Mucosa of descending colon (tissue), 3 donors: ENCODE measurements around the gene SEC23IP. TPM values are rescaled to one million over a fixed set of nuclear protein-coding genes. Genes with fewer than 3 reads are reported as not detected.

Source experiments
- ATAC-seq: fragments of 200-7000 bp; cut with Tn5 transposase; one replicate; pipeline ENCODE4 v1.9.1; 2020; ENCODE audit warnings: mild to moderate bottlenecking, moderate library complexity
- DNase-seq, 3 donors: peaks; one replicate each; pipeline ENCODE4 v3.0.0-alpha.2; 2020
- H3K36me3 ChIP-seq: fragments of 200-600 bp; one replicate; pipeline ENCODE4 v1.8.0; 2021; ENCODE audit warnings: low read depth, mild to moderate bottlenecking
- H3K4me1 ChIP-seq: fragments of 200-600 bp; one replicate; pipeline ENCODE4 v1.8.0; 2021; ENCODE audit warnings: low read depth, mild to moderate bottlenecking
- H3K4me3 ChIP-seq: fragments of 200-600 bp; one replicate; pipeline ENCODE4 v1.8.0; 2021; ENCODE audit warnings: mild to moderate bottlenecking
- H3K9me3 ChIP-seq: fragments of 200-600 bp; one replicate; pipeline ENCODE4 v1.8.0; 2021; ENCODE audit warnings: mild to moderate bottlenecking
- CTCF ChIP-seq: fragments of 200-600 bp; IDR thresholded peaks from one replicate; pipeline ENCODE4 v1.8.0; 2022; ENCODE audit warnings: antibody characterized with exemption, mild to moderate bottlenecking
- intact Hi-C, 2 donors: fragments of 100-400 bp; cut with DNase I in 1 of 2; cut with micrococcal nuclease in 1 of 2; formaldehyde crosslinking; loops; one replicate each; pipeline versions ENCODE4 v1.11.0 to v1.11.1; 2022; cut with DNase I, micrococcal nuclease
- total RNA-seq, 3 donors: library from RNA; stranded (reverse); fragmentation: NEBNext Ultra II Directional in 2 of 3; extraction: Animal tissue kit (Norgen Biotek cat#: 25700) in 2 of 3; gene quantifications; one replicate each; pipeline versions ENCODE4 v1.2.1 to v1.2.4, GENCODE V29; 2021 to 2023
- donor health status: DM: no; HTN: no; CAD: no; lungs with moderate emphysema.
- donor health status: DM: no; HTN: no; CAD: no.
- donor health status: DM: no; HTN: yes; CAD: no.

SEC23IP gene
- total RNA-seq, 3 donors from 2014 or later = 50.9 to 67.7 (median 66.3) TPM

- no peak for TF ChIP-seq CTCF
Measured at GRCh38 chr10:119980956-119981750, 88.6 kb downstream of the SEC23IP start.

GRCh38 chr10:119981826-119982225 lies 89.3 kb downstream of the SEC23IP start:
- no peak for DNase-seq
- intact Hi-C loops = no loop called here

More at GRCh38 chr10:119980956-119981750, 88.6 kb downstream of the SEC23IP start:
- Histone ChIP-seq H3K9me3 (no peaks in the 10 kb centered on the region), H3K36me3 (no peaks in the 10 kb centered on the region), H3K4me1 (no peaks in the 10 kb centered on the region), H3K4me3 (no peak overlapping the region)
- intact Hi-C loops = no loop called here
- ATAC-seq (no peak), DNase-seq (no peak)

GRCh38 chr10:119988333-119988732 lies 95.8 kb downstream of the SEC23IP start:
- intact Hi-C loops = no loop called here
- no peak for ATAC-seq

More at GRCh38 chr10:119981826-119982225, 89.3 kb downstream of the SEC23IP start:
- ATAC-seq = no peak
- no peaks in the 10 kb centered on the region for H3K4me1 ChIP-seq
- no peak for TF ChIP-seq CTCF
- no peaks in the 10 kb centered on the region for H3K36me3 ChIP-seq
- no peak overlapping the region for H3K4me3 ChIP-seq
- no peaks in the 10 kb centered on the region for H3K9me3 ChIP-seq

GRCh38 chr10:119989966-119990365 lies 97.4 kb downstream of the SEC23IP start:
- Histone ChIP-seq H3K9me3 (no peaks in the 10 kb centered on the region), H3K4me3 (no peak overlapping the region), H3K4me1 (no peaks in the 10 kb centered on the region), H3K36me3 (no peaks in the 10 kb centered on the region)
- no peak for DNase-seq
- no peak for TF ChIP-seq CTCF
- intact Hi-C loops = no loop called here
- no peak for ATAC-seq

More at GRCh38 chr10:119988333-119988732, 95.8 kb downstream of the SEC23IP start:
- Histone ChIP-seq H3K4me3 (no peak overlapping the region), H3K9me3 (no peaks in the 10 kb centered on the region), H3K4me1 (no peaks in the 10 kb centered on the region), H3K36me3 (no peaks in the 10 kb centered on the region)
- TF ChIP-seq CTCF = no peak
- no peak for DNase-seq

- DNase-seq (no peak), ATAC-seq (no peak)
- TF ChIP-seq CTCF = no peak
- Histone ChIP-seq H3K9me3 (peaks cover 6% of the 10 kb centered on the region), H3K36me3 (no peaks in the 10 kb centered on the region), H3K4me1 (no peaks in the 10 kb centered on the region), H3K4me3 (no peak overlapping the region)
- intact Hi-C loops = no loop called here
Measured at GRCh38 chr10:119991066-119991465, 98.5 kb downstream of the SEC23IP start.
